K562 (cell line): ENCODE data around the gene JMJD1C. TPM values are rescaled to one million over a fixed set of nuclear protein-coding genes. Genes with fewer than 3 reads are reported as not detected.

Experiments
- ARID1B ChIP-seq: fragments of 450-650 bp; IDR thresholded peaks from 2 replicates; pipeline ENCODE4 v1.6.1; 2016; ENCODE audit warnings: antibody characterized with exemption, mild to moderate bottlenecking, inconsistent platforms
- CBFA2T3 ChIP-seq: fragments of 450-650 bp; IDR thresholded peaks from 2 replicates; pipeline ENCODE4 v1.6.1; 2017
- CC2D1A ChIP-seq: fragments of 450-650 bp; IDR thresholded peaks from 2 replicates; pipeline ENCODE4 v1.6.1; 2017; ENCODE audit warnings: mild to moderate bottlenecking
- COPS2 ChIP-seq: fragments of 450-650 bp; conservative IDR thresholded peaks from 2 replicates; pipeline ENCODE4 v1.6.1; 2016; ENCODE audit warnings: mild to moderate bottlenecking, moderate library complexity
- CTBP1 ChIP-seq: fragments of 450-650 bp; IDR thresholded peaks from 2 replicates; pipeline ENCODE4 v1.6.1; 2016; ENCODE audit warnings: borderline replicate concordance
- DPF2 ChIP-seq: fragments of 450-650 bp; IDR thresholded peaks from 2 replicates; pipeline ENCODE4 v1.6.1; 2016
- EP300 ChIP-seq: IDR thresholded peaks from 2 replicates; pipeline ENCODE4 v1.6.1; 2012; ENCODE audit warnings: low read length, improper control_type of control experiment
- EWSR1 ChIP-seq: fragments of 450-650 bp; IDR thresholded peaks from 2 replicates; pipeline ENCODE4 v1.6.1; 2018; ENCODE audit warnings: borderline replicate concordance, mild to moderate bottlenecking, low read depth, moderate library complexity; ENCODE audit not compliant: partially characterized antibody
- FOSL1 ChIP-seq: fragments of 200-800 bp; sonication (Bioruptor generic); conservative IDR thresholded peaks from 2 replicates; pipeline ENCODE4 v1.6.1; 2016; ENCODE audit warnings: missing genetic modification characterization, missing compliant biosample characterization
- HDAC1 ChIP-seq, 2 experiments: fragments of 450-650 bp; IDR thresholded peaks; 2 replicates each; pipeline ENCODE4 v1.6.1; 2016 to 2017; ENCODE audit warnings: inconsistent platforms in 1 of 2, mild to moderate bottlenecking in 1 of 2, moderate library complexity in 1 of 2
- HMG20B ChIP-seq: fragments of 250-450 bp; sonication (Bioruptor Pico); IDR thresholded peaks from 2 replicates; pipeline ENCODE4 v1.5.0; 2021; ENCODE audit warnings: mild to moderate bottlenecking
- JUND ChIP-seq, 2 experiments: IDR thresholded peaks; 2 replicates in 1 of 2; 3 replicates in 1 of 2; pipeline ENCODE4 v1.6.1; 2011; ENCODE audit warnings: borderline replicate concordance in 2 of 2, low read depth in 2 of 2, low read length in 2 of 2, improper control_type of control experiment in 1 of 2, missing biosample characterization in 1 of 2, missing genetic modification characterization in 1 of 2, missing genetic modification reagents in 1 of 2
- MXI1 ChIP-seq: IDR thresholded peaks from 2 replicates; pipeline ENCODE4 v1.6.1; 2011; ENCODE audit warnings: low read depth, mild to moderate bottlenecking, improper control_type of control experiment, low read length
- NCOA2 ChIP-seq, 2 experiments: fragments of 450-650 bp; IDR thresholded peaks; 2 replicates each; pipeline ENCODE4 v1.6.1; 2018; ENCODE audit warnings: mild to moderate bottlenecking in 2 of 2, moderate library complexity in 1 of 2; ENCODE audit not compliant: partially characterized antibody in 2 of 2
- NCOA6 ChIP-seq: fragments of 450-650 bp; IDR thresholded peaks from 2 replicates; pipeline ENCODE4 v1.6.1; 2017; ENCODE audit warnings: mild to moderate bottlenecking
- NCOR1 ChIP-seq: fragments of 450-650 bp; IDR thresholded peaks from 2 replicates; pipeline ENCODE4 v1.6.1; 2016; ENCODE audit warnings: mild to moderate bottlenecking, moderate library complexity
- NFE2 ChIP-seq: IDR thresholded peaks from 2 replicates; pipeline ENCODE4 v1.6.1; 2014; ENCODE audit warnings: antibody characterized with exemption, low read depth
- NFE2L1 ChIP-seq: fragments of 450-650 bp; IDR thresholded peaks from 2 replicates; pipeline ENCODE4 v1.6.1; 2016; ENCODE audit warnings: missing genetic modification characterization, low read depth, mild to moderate bottlenecking, missing compliant biosample characterization, moderate library complexity, borderline replicate concordance
- NFIC ChIP-seq: fragments of 450-650 bp; IDR thresholded peaks from 2 replicates; pipeline ENCODE4 v1.6.1; 2017; ENCODE audit warnings: mild to moderate bottlenecking, inconsistent platforms
- NRF1 ChIP-seq, 2 experiments: fragments of 450-650 bp; IDR thresholded peaks in 1 of 2; conservative IDR thresholded peaks in 1 of 2; 2 replicates each; pipeline ENCODE4 v1.6.1; 2014; ENCODE audit warnings: mild to moderate bottlenecking in 2 of 2
- OTX1 ChIP-seq: fragments of 450-650 bp; formaldehyde crosslinking; IDR thresholded peaks from 2 replicates; pipeline ENCODE4 v1.4.0; 2022; ENCODE audit warnings: mild to moderate bottlenecking
- TAF15 ChIP-seq: fragments of 200-400 bp; formaldehyde crosslinking; IDR thresholded peaks from 2 replicates; pipeline ENCODE4 v1.6.1; 2017; ENCODE audit warnings: mild to moderate bottlenecking, low read depth, low read length, moderate library complexity
- TEAD4 ChIP-seq, 2 experiments: sonication (generic) in 1 of 2; formaldehyde crosslinking in 1 of 2; IDR thresholded peaks; 2 replicates each; pipeline versions ENCODE4 v1.6.1 to v1.8.0; 2012 to 2022; ENCODE audit warnings: borderline replicate concordance in 1 of 2, inconsistent platforms in 1 of 2, low read length in 1 of 2, mild to moderate bottlenecking in 1 of 2, missing genetic modification reagents in 1 of 2
- TRIM24 ChIP-seq, 2 experiments: fragments of 450-650 bp; IDR thresholded peaks; 2 replicates each; pipeline ENCODE4 v1.6.1; 2016
- ZNF316 ChIP-seq: fragments of 450-650 bp; IDR thresholded peaks from 2 replicates; pipeline ENCODE4 v1.6.1; 2016
- ZNF668 ChIP-seq: fragments of 250-450 bp; sonication (Bioruptor Pico); IDR thresholded peaks from 2 replicates; pipeline ENCODE4 v1.8.0; 2022; ENCODE audit warnings: mild to moderate bottlenecking, inconsistent platforms
- polyA plus RNA-seq, 8 experiments: library from polyadenylated mRNA; depleted of rRNA in 4 of 8; stranded (reverse) in 5 of 8; unstranded in 3 of 8; fragments of >200 nt; fragmentation: Nextera tagmentation in 2 of 8; fragmentation: Illumina TruSeq in 1 of 8; extraction: Ambion mirVana in 2 of 8; extraction: Trizol in 1 of 8; gene quantifications; 2 replicates each; pipeline versions ENCODE4 v1.2.1 to v1.2.3, GENCODE V29; 2011 to 2014; ENCODE audit warnings: inconsistent platforms in 1 of 8, missing spikeins in 1 of 8
- total RNA-seq, 7 experiments: library from RNA; depleted of rRNA in 6 of 7; stranded (reverse); fragments of >200 nt in 6 of 7; fragmentation: Illumina TruSeq in 2 of 7; extraction: Trizol in 2 of 7; gene quantifications; 2 replicates each; pipeline versions ENCODE4 v1.2.1 to v1.2.3, GENCODE V29; 2011 to 2021; ENCODE audit warnings: low replicate concordance in 1 of 7
- TF ChIP-seq, protein P1 (sequence below): fragments of 450-650 bp; formaldehyde crosslinking; IDR thresholded peaks from 2 replicates; pipeline ENCODE4 v1.4.0; 2020; ENCODE audit warnings: mild to moderate bottlenecking, moderate library complexity
- TF ChIP-seq, protein P2 (sequence below): fragments of 450-650 bp; formaldehyde crosslinking; conservative IDR thresholded peaks from 2 replicates; pipeline ENCODE4 v1.4.0; 2022; ENCODE audit warnings: mild to moderate bottlenecking, missing genetic modification characterization

Gene JMJD1C
- total and polyA plus RNA-seq, 9 of the 15 experiments (the other 6 are each of a cell fraction or from before 2014, with no cell fraction given) = 25.3 to 68.0 (median 47.2) TPM

DNA sequence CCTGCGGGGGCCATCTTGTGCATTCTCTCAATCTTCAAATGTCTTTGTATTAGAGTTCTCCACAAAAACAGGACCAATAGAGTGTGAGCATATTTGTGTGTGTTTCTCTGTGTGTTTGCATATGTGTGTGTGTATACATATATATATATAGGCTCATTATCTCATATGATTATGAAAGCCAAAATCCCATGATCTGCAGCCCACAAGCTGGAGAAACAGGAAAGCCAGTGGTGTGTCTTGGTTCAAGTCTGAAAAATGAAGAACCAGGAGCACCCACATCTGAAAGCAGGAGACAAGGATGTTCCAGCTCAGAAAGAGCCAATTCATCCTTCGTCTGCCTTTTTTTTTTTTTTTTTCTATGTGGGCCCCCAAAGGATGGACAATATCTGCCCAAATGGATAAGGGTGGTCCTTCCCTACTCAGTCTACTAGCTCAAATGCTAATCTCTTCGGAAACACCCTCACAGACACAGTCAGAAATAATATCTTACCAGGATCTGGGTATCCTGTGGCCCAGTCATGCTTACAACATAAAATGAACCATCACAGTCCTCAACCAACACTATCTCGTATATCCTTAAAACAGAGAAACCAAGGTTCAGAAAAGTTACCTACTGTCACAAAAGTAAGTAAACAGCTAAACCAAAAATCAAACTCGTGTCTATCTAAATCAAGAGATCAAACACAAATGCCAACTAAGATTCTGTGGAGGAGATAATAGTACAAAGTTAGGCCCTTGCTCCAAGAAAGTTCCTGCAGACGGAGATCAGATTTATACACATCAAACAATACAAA, 141.9 kb downstream of the JMJD1C start (continued):
- TF ChIP-seq, protein P1, sequence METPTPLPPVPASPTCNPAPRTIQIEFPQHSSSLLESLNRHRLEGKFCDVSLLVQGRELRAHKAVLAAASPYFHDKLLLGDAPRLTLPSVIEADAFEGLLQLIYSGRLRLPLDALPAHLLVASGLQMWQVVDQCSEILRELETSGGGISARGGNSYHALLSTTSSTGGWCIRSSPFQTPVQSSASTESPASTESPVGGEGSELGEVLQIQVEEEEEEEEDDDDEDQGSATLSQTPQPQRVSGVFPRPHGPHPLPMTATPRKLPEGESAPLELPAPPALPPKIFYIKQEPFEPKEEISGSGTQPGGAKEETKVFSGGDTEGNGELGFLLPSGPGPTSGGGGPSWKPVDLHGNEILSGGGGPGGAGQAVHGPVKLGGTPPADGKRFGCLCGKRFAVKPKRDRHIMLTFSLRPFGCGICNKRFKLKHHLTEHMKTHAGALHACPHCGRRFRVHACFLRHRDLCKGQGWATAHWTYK (CRISPR knock-in tag) = no peak
- TF ChIP-seq TRIM24 (IDR thresholded peaks at IDR 0.05) (peak; percentile 57 to 76; a peak in 2 of 4 replicates), CC2D1A (peak; percentile 37; the same call in 1 of the 2 replicates), NCOR1 (peak; percentile 80), MXI1 (no peak), EP300 (peak; percentile 72; the same call in 1 of the 2 replicates), ARID1B (peak; percentile 87), ZNF316 (peak; percentile 46), COPS2 (no peak), DPF2 (peak; percentile 82), ZNF668 (CRISPR knock-in tag) (no peak), OTX1 (CRISPR knock-in tag) (no peak), JUND (IDR thresholded peaks at IDR 0.05; ENCODE audit: borderline replicate concordance, low read depth, low read length) (peak; percentile 8; the same call in 1 of the 2 replicates), JUND (tag; IDR thresholded peaks at IDR 0.05; ENCODE audit: borderline replicate concordance, low read depth, low read length) (no peak), NFIC (peak; percentile 53; the same call in 1 of the 2 replicates), NCOA2 (IDR thresholded peaks at IDR 0.05; ENCODE audit: partially characterized antibody in 2 of 2) (peak in 1 of 2 experiments; percentile 4), NFE2L1 (no peak), TEAD4 (IDR thresholded peaks at IDR 0.05; ENCODE audit: low read length) (peak; percentile 64; the same call in 1 of the 2 replicates), TEAD4 (CRISPR knock-in tag; IDR thresholded peaks at IDR 0.05; ENCODE audit: borderline replicate concordance) (no peak), TAF15 (no peak), CBFA2T3 (peak; percentile 91), NCOA6 (no peak), NRF1 (conservative IDR thresholded peaks at IDR 0.05 in 1 of 2, IDR thresholded peaks at IDR 0.05 in 1 of 2) (no peak), FOSL1 (tag) (peak; percentile 38), HMG20B (CRISPR knock-in tag) (no peak), CTBP1 (no peak), EWSR1 (no peak), HDAC1 (IDR thresholded peaks at IDR 0.05) (0 out of 4 replicates have a peak, but pooled peaks of 1 of the 2 experiments have one; percentile 15), NFE2 (peak; percentile 55; the same call in 1 of the 2 replicates)
- TF ChIP-seq, protein P2, sequence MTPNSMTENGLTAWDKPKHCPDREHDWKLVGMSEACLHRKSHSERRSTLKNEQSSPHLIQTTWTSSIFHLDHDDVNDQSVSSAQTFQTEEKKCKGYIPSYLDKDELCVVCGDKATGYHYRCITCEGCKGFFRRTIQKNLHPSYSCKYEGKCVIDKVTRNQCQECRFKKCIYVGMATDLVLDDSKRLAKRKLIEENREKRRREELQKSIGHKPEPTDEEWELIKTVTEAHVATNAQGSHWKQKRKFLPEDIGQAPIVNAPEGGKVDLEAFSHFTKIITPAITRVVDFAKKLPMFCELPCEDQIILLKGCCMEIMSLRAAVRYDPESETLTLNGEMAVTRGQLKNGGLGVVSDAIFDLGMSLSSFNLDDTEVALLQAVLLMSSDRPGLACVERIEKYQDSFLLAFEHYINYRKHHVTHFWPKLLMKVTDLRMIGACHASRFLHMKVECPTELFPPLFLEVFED (CRISPR knock-in tag) = no peak
